WTC11 (cell line): ENCODE results near the gene ZPBP. TPM values are rescaled to one million over a fixed set of nuclear protein-coding genes. Genes with fewer than 3 reads are reported as not detected.

Experiments
- ATAC-seq: fragments of 200-7000 bp; cut with Tn5 transposase; 2 replicates; pipeline ENCODE4 v1.10.0; 2021; ENCODE audit warnings: mild to moderate bottlenecking, moderate library complexity
- CTCF ChIA-PET: fragments of 300-600 bp; sonication (Branson Sonifier 250); formaldehyde crosslinking; loops from one replicate; lab custom pipeline; 2021; ENCODE audit warnings: antibody characterized with exemption; lab: Charles Lee
- POLR2A ChIA-PET: fragments of 350-600 bp; sonication (Branson Sonifier 250); formaldehyde crosslinking; loops from one replicate; lab custom pipeline; 2021; ENCODE audit warnings: antibody characterized with exemption; lab: Charles Lee
- DNase-seq: peaks from one replicate; pipeline ENCODE4 v3.0.0; 2021; ENCODE audit warnings: low spot score
- H3K27ac Mint-ChIP-seq: 2 replicates; pipeline ENCODE4 v1.8.0; 2021; ENCODE audit warnings: mixed read lengths
- H3K27me3 Mint-ChIP-seq: 2 replicates; pipeline ENCODE4 v1.8.0; 2021; ENCODE audit warnings: low read depth, mild to moderate bottlenecking, moderate library complexity, mixed read lengths
- H3K36me3 Mint-ChIP-seq: 2 replicates; pipeline ENCODE4 v1.8.0; 2021; ENCODE audit warnings: mixed read lengths
- H3K4me1 Mint-ChIP-seq: 2 replicates; pipeline ENCODE4 v1.8.0; 2022; ENCODE audit warnings: mixed read lengths
- H3K4me3 Mint-ChIP-seq: 2 replicates; pipeline ENCODE4 v1.8.0; 2021; ENCODE audit warnings: mild to moderate bottlenecking, moderate library complexity, mixed read lengths
- H3K9me3 Mint-ChIP-seq: 2 replicates; pipeline ENCODE4 v1.8.0; 2021; ENCODE audit warnings: mixed read lengths
- ELF4 ChIP-seq: sonication (generic); formaldehyde crosslinking; IDR thresholded peaks from 2 replicates; pipeline ENCODE4 v1.8.1; 2022; ENCODE audit warnings: low read depth, mild to moderate bottlenecking, moderate library complexity, missing genetic modification reagents
- ETV6 ChIP-seq: sonication (generic); formaldehyde crosslinking; IDR thresholded peaks from 2 replicates; pipeline ENCODE4 v1.8.1; 2022; ENCODE audit warnings: mild to moderate bottlenecking, missing genetic modification reagents
- FOXK1 ChIP-seq: sonication (generic); formaldehyde crosslinking; IDR thresholded peaks from 2 replicates; pipeline ENCODE4 v1.8.0; 2022; ENCODE audit warnings: mild to moderate bottlenecking, moderate library complexity, missing genetic modification reagents
- GRHL2 ChIP-seq: fragments of 250-450 bp; sonication (Bioruptor Pico); IDR thresholded peaks from 2 replicates; pipeline ENCODE4 v1.8.0; 2022; ENCODE audit warnings: mild to moderate bottlenecking, moderate library complexity; ENCODE audit not compliant: insufficient replicate concordance, severe bottlenecking
- GTF2I ChIP-seq: fragments of 250-450 bp; sonication (Bioruptor Pico); conservative IDR thresholded peaks from 2 replicates; pipeline ENCODE4 v1.4.0; 2021; ENCODE audit warnings: mild to moderate bottlenecking
- HMGA2 ChIP-seq: fragments of 250-450 bp; sonication (Bioruptor Pico); IDR thresholded peaks from 2 replicates; pipeline ENCODE4 v1.4.0; 2021; ENCODE audit warnings: mild to moderate bottlenecking, moderate library complexity
- NFATC4 ChIP-seq: fragments of 250-450 bp; sonication (Bioruptor Pico); IDR thresholded peaks from 2 replicates; pipeline ENCODE4 v1.9.0; 2021; ENCODE audit warnings: mild to moderate bottlenecking
- NR2C2 ChIP-seq: sonication (generic); formaldehyde crosslinking; IDR thresholded peaks from 2 replicates; pipeline ENCODE4 v1.8.0; 2022; ENCODE audit warnings: mild to moderate bottlenecking, missing genetic modification reagents
- OVOL2 ChIP-seq: fragments of 250-450 bp; sonication (Bioruptor Pico); IDR thresholded peaks from 2 replicates; pipeline ENCODE4 v1.9.0; 2021; ENCODE audit warnings: mild to moderate bottlenecking, borderline replicate concordance
- SMAD3 ChIP-seq: sonication (generic); formaldehyde crosslinking; IDR thresholded peaks from 2 replicates; pipeline ENCODE4 v1.8.0; 2022; ENCODE audit warnings: missing genetic modification reagents, mild to moderate bottlenecking, borderline replicate concordance
- TP53 ChIP-seq: sonication (generic); formaldehyde crosslinking; IDR thresholded peaks from 2 replicates; pipeline ENCODE4 v1.8.1; 2023; ENCODE audit warnings: mild to moderate bottlenecking, missing genetic modification reagents
- ZNF232 ChIP-seq: sonication (generic); formaldehyde crosslinking; IDR thresholded peaks from 2 replicates; pipeline ENCODE4 v1.8.0; 2022; ENCODE audit warnings: mild to moderate bottlenecking, missing genetic modification reagents
- ZNF317 ChIP-seq: sonication (generic); formaldehyde crosslinking; IDR thresholded peaks from 2 replicates; pipeline ENCODE4 v1.8.1; 2023; ENCODE audit warnings: low read depth, mild to moderate bottlenecking, moderate library complexity, missing genetic modification reagents, borderline replicate concordance
- ZNF396 ChIP-seq: fragments of 250-450 bp; sonication (Bioruptor Pico); IDR thresholded peaks from 2 replicates; pipeline ENCODE4 v1.8.0; 2021; ENCODE audit warnings: mild to moderate bottlenecking, moderate library complexity, borderline replicate concordance
- ZNF416 ChIP-seq: fragments of 250-450 bp; sonication (Bioruptor Pico); IDR thresholded peaks from 2 replicates; pipeline ENCODE4 v1.9.0; 2021; ENCODE audit warnings: mild to moderate bottlenecking, inconsistent platforms
- total RNA-seq: library from RNA; stranded (reverse); gene quantifications from 3 replicates; pipeline ENCODE4 v1.2.3, GENCODE V29; 2021
- TF ChIP-seq, protein P1 (sequence below): sonication (generic); formaldehyde crosslinking; IDR thresholded peaks from 2 replicates; pipeline ENCODE4 v1.8.1; 2022; ENCODE audit warnings: mild to moderate bottlenecking, moderate library complexity, missing genetic modification reagents
- TF ChIP-seq, protein P2 (sequence below): sonication (generic); formaldehyde crosslinking; IDR thresholded peaks from 2 replicates; pipeline ENCODE4 v1.8.1; 2023; ENCODE audit warnings: mild to moderate bottlenecking, missing genetic modification reagents, borderline replicate concordance
- TF ChIP-seq, protein P3 (sequence below): sonication (generic); formaldehyde crosslinking; IDR thresholded peaks from 2 replicates; pipeline ENCODE4 v1.8.1; 2023; ENCODE audit warnings: mild to moderate bottlenecking, missing genetic modification reagents, moderate library complexity
- TF ChIP-seq, protein P4 (sequence below): sonication (generic); formaldehyde crosslinking; IDR thresholded peaks from 2 replicates; pipeline ENCODE4 v1.8.0; 2022; ENCODE audit warnings: mild to moderate bottlenecking, missing genetic modification reagents
- TF ChIP-seq, protein P5 (sequence below): sonication (generic); formaldehyde crosslinking; IDR thresholded peaks from 2 replicates; pipeline ENCODE4 v1.8.1; 2023; ENCODE audit warnings: mild to moderate bottlenecking, missing genetic modification reagents, moderate library complexity
- TF ChIP-seq, protein P6 (sequence below): fragments of 250-450 bp; sonication (Bioruptor Pico); IDR thresholded peaks from 2 replicates; pipeline ENCODE4 v1.8.0; 2021; ENCODE audit warnings: mild to moderate bottlenecking

ZPBP gene
- total RNA-seq, 1 experiment from 2014 or later, result not detected

DNA sequence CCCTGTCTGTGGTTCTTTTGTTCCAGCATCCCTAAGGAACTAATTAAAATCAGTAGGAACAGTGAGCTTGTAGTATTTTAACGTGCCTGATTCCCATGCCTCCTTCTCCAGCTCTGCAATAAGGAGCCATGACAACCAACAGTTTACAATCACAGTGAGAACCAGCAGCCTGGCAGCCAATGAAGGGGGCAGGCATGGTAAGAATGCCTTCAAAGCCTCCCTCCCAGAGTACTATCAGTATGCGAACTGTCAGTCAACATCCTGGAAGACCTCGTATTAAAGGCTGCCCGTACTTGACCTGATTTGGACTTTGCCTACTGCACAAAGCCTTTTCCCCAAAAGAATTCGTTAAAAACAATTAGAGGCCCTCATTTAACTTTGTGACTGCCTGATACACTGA lies 7.7 kb downstream of the ZPBP start (continued):
- no peak for TF ChIP-seq SMAD3
- no peak for TF ChIP-seq ETV6 (CRISPR knock-in tag)
- TF ChIP-seq, all 79 proteins: peak for 0

DNA sequence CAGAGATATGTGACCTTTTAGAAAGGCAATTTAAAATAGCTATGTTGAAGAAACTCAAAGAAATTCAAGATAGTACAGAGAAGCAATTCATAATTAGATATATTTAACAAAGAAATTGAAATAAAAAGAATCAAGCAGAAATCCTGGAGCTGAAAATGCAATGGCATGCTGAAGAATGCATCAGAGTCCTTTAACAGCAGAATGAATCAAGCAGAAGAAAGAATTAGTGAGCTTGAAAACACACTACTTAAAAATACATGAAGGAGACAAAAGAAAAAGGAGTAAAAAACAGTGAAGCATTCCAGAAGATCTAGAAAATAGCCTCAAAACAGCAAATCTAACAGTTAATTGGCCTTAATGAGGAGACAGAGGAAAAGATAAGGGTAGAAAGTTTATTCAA lies 20.0 kb downstream of the ZPBP start:
- ChIA-PET CTCF (no interaction called here), POLR2A (no interaction called here)
- ATAC-seq (no peak), DNase-seq (no peak)
- peaks cover 3% of the 10 kb centered on the region for H3K27me3 Mint-ChIP-seq
- H3K27ac Mint-ChIP-seq, result no peak overlapping the region
- H3K4me3 Mint-ChIP-seq, result no peak overlapping the region
- H3K9me3 Mint-ChIP-seq, result peaks cover 85% of the 10 kb centered on the region
- H3K4me1 Mint-ChIP-seq, result peaks cover 21% of the 10 kb centered on the region
- TF ChIP-seq HMGA2 (CRISPR knock-in tag), result no peak
- TF ChIP-seq GTF2I (CRISPR knock-in tag), result 0 out of 2 replicates have a peak, but pooled peaks have one; percentile 23
- H3K36me3 Mint-ChIP-seq, result peaks cover 42% of the 10 kb centered on the region

DNA sequence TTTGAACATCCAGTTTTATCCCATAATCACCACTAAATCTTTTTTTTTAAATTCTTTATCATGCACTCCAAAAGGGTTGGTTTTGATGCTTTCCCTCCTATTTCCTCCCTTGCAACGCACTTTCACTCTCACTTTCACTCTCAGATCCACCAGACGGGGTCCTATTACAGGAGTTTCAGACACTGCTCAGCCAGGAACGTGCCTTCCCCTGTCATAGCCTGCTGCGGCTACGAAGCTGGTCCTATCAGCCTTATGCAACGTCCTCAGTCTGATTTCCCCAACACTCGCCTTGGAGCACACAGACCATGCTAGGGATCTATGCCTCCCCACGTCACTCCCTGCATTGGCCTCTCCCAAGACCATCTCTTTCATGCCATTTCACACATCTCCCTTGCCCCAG lies 23.4 kb downstream of the ZPBP start:
- Mint-ChIP-seq H3K4me3 (peak overlapping the region; percentile 57), H3K27me3 (no peaks in the 10 kb centered on the region; the same call in 1 of the 2 replicates), H3K4me1 (peaks cover 21% of the 10 kb centered on the region), H3K27ac (peak overlapping the region; percentile 86), H3K9me3 (peaks cover 79% of the 10 kb centered on the region), H3K36me3 (peaks cover 54% of the 10 kb centered on the region)
- CTCF ChIA-PET, result no interaction called here
- POLR2A ChIA-PET, result no interaction called here
- DNase-seq, result peak; percentile 23
- peak; percentile 72 for ATAC-seq
- TF ChIP-seq NR2C2 (CRISPR knock-in tag) (no peak), HMGA2 (CRISPR knock-in tag) (no peak), ZNF232 (CRISPR knock-in tag) (no peak), TP53 (no peak), OVOL2 (no peak)
- TF ChIP-seq, protein P1, sequence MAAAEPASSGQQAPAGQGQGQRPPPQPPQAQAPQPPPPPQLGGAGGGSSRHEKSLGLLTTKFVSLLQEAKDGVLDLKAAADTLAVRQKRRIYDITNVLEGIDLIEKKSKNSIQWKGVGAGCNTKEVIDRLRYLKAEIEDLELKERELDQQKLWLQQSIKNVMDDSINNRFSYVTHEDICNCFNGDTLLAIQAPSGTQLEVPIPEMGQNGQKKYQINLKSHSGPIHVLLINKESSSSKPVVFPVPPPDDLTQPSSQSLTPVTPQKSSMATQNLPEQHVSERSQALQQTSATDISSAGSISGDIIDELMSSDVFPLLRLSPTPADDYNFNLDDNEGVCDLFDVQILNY (CRISPR knock-in tag), result no peak
- TF ChIP-seq, protein P2, sequence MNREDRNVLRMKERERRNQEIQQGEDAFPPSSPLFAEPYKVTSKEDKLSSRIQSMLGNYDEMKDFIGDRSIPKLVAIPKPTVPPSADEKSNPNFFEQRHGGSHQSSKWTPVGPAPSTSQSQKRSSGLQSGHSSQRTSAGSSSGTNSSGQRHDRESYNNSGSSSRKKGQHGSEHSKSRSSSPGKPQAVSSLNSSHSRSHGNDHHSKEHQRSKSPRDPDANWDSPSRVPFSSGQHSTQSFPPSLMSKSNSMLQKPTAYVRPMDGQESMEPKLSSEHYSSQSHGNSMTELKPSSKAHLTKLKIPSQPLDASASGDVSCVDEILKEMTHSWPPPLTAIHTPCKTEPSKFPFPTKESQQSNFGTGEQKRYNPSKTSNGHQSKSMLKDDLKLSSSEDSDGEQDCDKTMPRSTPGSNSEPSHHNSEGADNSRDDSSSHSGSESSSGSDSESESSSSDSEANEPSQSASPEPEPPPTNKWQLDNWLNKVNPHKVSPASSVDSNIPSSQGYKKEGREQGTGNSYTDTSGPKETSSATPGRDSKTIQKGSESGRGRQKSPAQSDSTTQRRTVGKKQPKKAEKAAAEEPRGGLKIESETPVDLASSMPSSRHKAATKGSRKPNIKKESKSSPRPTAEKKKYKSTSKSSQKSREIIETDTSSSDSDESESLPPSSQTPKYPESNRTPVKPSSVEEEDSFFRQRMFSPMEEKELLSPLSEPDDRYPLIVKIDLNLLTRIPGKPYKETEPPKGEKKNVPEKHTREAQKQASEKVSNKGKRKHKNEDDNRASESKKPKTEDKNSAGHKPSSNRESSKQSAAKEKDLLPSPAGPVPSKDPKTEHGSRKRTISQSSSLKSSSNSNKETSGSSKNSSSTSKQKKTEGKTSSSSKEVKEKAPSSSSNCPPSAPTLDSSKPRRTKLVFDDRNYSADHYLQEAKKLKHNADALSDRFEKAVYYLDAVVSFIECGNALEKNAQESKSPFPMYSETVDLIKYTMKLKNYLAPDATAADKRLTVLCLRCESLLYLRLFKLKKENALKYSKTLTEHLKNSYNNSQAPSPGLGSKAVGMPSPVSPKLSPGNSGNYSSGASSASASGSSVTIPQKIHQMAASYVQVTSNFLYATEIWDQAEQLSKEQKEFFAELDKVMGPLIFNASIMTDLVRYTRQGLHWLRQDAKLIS (CRISPR knock-in tag), result no peak
- TF ChIP-seq, protein P3, sequence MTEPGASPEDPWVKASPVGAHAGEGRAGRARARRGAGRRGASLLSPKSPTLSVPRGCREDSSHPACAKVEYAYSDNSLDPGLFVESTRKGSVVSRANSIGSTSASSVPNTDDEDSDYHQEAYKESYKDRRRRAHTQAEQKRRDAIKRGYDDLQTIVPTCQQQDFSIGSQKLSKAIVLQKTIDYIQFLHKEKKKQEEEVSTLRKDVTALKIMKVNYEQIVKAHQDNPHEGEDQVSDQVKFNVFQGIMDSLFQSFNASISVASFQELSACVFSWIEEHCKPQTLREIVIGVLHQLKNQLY (CRISPR knock-in tag), result no peak
- TF ChIP-seq, all 79 proteins: peak for 0

DNA sequence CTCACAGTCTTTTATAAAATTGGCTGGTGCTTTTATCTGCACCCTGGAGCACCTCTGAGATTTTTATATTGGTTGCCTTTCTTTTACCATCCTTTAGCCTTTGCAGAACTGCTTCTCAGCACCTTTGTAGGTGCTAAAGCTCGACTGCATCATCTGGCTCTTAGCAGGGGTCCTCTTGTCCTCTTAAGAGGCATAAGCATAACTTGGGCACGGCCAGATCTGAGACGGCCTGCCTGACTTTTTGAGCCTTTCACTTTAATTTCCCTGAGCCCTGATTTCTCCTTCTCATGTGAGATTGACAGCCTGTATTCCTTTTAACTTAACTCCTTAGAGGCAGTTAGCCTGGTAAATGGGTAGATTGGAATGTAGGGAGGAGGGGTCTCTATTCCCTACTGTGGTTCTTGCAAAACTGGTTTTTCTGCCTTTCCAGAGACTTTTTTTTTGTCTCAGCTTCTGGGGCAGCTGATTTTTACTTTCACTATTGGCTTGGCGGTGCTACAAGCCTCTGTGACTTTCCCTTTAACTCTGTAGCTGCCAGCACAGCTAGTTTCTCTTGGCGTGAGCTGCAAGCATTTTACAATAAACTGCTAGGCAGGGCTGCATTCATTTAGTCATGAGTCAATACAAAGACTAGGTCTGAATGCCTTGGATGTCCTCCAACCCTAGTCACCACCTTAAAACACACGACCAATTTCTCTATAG lies 24.0 kb downstream of the ZPBP start:
- DNase-seq (no peak), ATAC-seq (peak; percentile 80)
- Mint-ChIP-seq H3K27ac (peak overlapping the region; percentile 86), H3K27me3 (no peaks in the 10 kb centered on the region; the same call in 1 of the 2 replicates), H3K4me1 (peaks cover 21% of the 10 kb centered on the region), H3K36me3 (peaks cover 60% of the 10 kb centered on the region), H3K9me3 (peaks cover 78% of the 10 kb centered on the region), H3K4me3 (peak overlapping the region; percentile 57)
- POLR2A ChIA-PET, result no interaction called here
- CTCF ChIA-PET, result no interaction called here
- no peak for TF ChIP-seq NFATC4 (CRISPR knock-in tag)
- TF ChIP-seq, protein P4, sequence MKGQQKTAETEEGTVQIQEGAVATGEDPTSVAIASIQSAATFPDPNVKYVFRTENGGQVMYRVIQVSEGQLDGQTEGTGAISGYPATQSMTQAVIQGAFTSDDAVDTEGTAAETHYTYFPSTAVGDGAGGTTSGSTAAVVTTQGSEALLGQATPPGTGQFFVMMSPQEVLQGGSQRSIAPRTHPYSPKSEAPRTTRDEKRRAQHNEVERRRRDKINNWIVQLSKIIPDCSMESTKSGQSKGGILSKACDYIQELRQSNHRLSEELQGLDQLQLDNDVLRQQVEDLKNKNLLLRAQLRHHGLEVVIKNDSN (CRISPR knock-in tag), result no peak
- no peak for TF ChIP-seq ZNF396
- TF ChIP-seq, protein P1 (CRISPR knock-in tag), result no peak
- no peak for TF ChIP-seq FOXK1
- TF ChIP-seq OVOL2, result no peak
- TF ChIP-seq ELF4 (CRISPR knock-in tag), result no peak
- TF ChIP-seq ZNF416 (CRISPR knock-in tag), result no peak
- no peak for TF ChIP-seq GRHL2 (CRISPR knock-in tag)
- TF ChIP-seq, protein P5, sequence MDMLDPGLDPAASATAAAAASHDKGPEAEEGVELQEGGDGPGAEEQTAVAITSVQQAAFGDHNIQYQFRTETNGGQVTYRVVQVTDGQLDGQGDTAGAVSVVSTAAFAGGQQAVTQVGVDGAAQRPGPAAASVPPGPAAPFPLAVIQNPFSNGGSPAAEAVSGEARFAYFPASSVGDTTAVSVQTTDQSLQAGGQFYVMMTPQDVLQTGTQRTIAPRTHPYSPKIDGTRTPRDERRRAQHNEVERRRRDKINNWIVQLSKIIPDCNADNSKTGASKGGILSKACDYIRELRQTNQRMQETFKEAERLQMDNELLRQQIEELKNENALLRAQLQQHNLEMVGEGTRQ (CRISPR knock-in tag), result no peak
- TF ChIP-seq ZNF317 (CRISPR knock-in tag), result no peak
- TF ChIP-seq, protein P6, sequence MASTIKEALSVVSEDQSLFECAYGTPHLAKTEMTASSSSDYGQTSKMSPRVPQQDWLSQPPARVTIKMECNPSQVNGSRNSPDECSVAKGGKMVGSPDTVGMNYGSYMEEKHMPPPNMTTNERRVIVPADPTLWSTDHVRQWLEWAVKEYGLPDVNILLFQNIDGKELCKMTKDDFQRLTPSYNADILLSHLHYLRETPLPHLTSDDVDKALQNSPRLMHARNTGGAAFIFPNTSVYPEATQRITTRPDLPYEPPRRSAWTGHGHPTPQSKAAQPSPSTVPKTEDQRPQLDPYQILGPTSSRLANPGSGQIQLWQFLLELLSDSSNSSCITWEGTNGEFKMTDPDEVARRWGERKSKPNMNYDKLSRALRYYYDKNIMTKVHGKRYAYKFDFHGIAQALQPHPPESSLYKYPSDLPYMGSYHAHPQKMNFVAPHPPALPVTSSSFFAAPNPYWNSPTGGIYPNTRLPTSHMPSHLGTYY, result no peak
